Endometrial microvascular endothelial cells (primary cell): ENCODE results near the gene SRGN. TPM values are rescaled to one million over a fixed set of nuclear protein-coding genes. Genes with fewer than 3 reads are reported as not detected.
"Not testable (repeated sequence)": the region's sequence is repeated elsewhere in the genome, so short reads cannot be mapped to it uniquely, and the experiment has no call there.

Experiments
- in situ Hi-C: cut with HindIII; loops from 2 replicates; pipeline ENCODE4 v1.10.0; 2017; ENCODE audit warnings: low sequenced_read_pairs, low pct_unique_long_range_greater_than_20kb; ENCODE audit errors: inconsistent ontology term
- total RNA-seq: library from RNA; depleted of rRNA; stranded (reverse); fragments of >200 nt; gene quantifications from one replicate; pipeline ENCODE4 v1.2.3, GENCODE V29; 2015; ENCODE audit errors: inconsistent ontology term

SRGN gene, protein sequence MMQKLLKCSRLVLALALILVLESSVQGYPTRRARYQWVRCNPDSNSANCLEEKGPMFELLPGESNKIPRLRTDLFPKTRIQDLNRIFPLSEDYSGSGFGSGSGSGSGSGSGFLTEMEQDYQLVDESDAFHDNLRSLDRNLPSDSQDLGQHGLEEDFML
- total RNA-seq, result 1,694 TPM

DNA sequence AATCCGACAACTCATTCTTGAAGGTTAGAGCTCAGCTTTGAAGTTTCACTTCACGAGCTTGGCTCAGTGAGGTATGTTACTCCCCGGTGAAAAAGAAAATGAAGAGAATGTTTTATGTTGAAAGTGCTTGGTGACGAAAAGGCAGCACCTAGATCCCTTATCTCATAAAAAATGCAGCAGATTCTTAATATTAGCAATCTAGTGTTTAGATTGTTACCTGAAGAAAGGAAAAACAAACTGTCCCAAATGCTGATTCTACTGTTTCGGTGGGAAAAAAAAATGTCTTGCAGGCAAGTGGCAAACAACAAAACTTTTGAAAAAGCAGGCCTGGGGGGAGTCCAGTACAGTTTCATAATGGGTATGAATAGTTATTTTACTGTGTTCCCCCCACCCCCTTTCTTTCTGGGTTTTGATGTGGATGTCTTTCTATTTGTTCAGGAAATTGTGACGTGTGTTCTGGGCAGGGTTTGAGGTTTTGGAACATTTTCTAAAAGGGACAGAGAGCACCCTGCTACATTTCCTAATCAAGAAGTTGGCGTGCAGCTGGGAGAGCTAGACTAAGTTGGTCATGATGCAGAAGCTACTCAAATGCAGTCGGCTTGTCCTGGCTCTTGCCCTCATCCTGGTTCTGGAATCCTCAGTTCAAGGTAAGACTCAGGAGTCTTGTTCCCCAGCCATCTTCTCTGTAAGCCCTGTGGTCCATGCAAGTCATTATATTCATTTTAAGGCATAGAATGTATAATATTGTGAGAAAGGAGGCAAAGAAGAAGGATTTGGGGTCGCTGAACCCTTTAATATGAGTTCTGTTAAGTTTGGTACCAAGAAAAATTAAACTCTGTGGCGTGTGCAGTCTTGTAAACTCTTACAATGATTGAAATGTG, at the start of gene SRGN:
Gene SRGN (plus strand): TSS at position 514 of the 881 bp plus-strand sequence. CDS start 55 bp downstream, at position 569.
- in situ Hi-C loops, result no loop called here

DNA sequence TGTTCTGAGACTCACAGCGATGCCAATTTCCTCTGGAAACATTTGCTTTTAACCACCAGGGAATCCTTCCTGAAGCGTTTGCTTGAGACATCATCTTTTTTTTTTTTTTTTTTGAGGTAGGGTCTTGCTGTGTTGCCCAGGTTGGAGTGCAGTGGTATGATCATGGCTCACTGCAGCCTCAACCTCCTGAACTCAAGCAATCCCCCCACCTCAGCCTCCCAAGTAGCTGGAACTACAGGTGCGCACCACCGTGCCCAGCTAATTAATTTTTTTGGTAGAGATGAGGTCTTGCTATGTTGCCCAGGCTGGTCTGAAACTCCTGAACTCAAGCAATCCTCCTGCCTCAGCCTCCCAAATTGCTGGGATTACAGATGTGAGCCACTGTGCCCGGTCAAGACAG, 47.0 kb upstream of the SRGN start:
- in situ Hi-C loops, result not testable (repeated sequence)

- in situ Hi-C loops, result no loop called here
Observed at GRCh38 chr10:69042417-69042816, 45.5 kb upstream of the SRGN start.

DNA sequence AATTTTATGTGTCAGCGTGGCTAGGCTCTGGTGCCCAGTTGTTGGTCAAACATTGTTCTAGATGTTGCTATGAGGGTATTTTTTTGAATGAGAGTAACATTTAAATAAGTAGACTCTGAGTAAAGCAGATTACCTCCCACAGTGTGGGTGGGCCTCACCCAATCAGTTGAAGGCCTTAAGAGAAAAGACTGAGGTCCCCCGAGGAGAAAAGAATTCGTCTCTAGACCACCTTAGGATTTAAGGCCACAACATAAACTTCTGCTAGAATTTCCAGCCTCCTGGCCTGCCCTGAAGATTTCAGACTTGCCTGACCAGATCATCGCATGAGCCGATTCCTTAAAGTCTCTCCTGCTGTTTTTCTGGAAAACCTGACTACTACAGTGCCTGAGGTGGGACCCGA, 45.1 kb upstream of the SRGN start:
- in situ Hi-C loops, result no loop called here

- in situ Hi-C loops, result no loop called here
Observed at GRCh38 chr10:69043931-69044531, 43.9 kb upstream of the SRGN start.

- in situ Hi-C loops, result no loop called here
Observed at GRCh38 chr10:69044546-69044945, 43.4 kb upstream of the SRGN start.

GRCh38 chr10:69045441-69046300, 42.2 kb upstream of the SRGN start:
- in situ Hi-C loops, result no loop called here

GRCh38 chr10:69047111-69047832, 40.6 kb upstream of the SRGN start:
- in situ Hi-C loops, result no loop called here

GRCh38 chr10:69048103-69048502, 39.8 kb upstream of the SRGN start:
- in situ Hi-C loops, result no loop called here

DNA sequence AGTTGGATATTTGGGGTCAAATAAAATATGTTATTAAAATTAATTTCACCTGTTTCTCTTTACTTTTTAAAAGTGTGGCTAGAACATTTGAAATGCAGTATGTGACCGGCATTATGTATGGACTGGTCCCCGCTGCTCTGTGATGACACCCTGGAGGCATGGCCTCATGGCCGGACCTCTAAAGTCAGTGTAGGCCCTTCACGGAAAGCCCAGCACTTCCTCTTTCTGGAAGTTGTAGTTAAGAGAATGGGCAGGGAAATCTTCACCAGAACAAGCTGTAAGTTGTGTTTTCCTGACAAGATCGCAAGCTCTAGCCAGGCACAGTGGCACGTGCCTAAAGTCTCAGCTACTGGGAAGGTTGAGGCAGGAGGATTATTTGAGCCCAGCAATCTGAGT, 38.3 kb upstream of the SRGN start:
- in situ Hi-C loops, result no loop called here

DNA sequence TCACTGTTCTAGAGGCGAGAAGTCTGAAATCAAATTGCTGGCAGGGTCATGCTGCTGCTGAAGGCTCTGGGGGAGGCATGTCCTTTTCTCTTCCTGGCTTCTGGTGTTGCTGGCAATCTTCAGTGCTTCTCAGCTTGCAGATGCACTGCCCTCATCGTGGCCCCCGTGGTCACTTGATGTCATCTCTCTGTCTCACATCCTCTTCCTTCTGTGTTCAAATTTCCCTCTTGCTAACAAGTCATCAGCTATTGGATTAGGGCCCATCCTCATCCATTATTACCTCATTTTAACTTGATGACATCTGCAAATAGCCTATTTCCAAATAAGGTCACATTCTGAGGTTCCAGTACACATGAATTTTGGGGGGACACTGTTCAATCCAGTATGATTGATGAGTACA, 36.6 kb upstream of the SRGN start:
- in situ Hi-C loops, result no loop called here

GRCh38 chr10:69051710-69052487, 36.0 kb upstream of the SRGN start:
- in situ Hi-C loops, result no loop called here

DNA sequence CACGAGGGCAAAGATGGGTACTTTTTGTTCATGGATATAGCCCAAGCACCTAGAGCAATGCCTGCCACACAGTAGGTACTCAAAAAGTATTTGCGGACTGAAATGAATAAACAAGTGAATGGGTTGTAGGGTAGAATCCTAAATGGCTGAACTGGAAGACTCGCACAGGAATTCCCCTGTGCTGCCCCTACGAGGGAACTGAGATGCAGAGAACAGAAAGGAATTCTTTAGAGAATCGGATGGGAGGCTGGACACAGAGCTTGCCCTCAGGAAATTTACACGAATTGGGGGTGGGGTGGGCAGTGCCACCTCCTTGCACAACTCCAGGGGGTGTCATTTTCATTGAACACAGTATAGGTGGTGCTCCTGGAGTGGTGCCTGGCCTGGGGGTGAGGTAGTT, 35.2 kb upstream of the SRGN start:
- in situ Hi-C loops, result no loop called here

DNA sequence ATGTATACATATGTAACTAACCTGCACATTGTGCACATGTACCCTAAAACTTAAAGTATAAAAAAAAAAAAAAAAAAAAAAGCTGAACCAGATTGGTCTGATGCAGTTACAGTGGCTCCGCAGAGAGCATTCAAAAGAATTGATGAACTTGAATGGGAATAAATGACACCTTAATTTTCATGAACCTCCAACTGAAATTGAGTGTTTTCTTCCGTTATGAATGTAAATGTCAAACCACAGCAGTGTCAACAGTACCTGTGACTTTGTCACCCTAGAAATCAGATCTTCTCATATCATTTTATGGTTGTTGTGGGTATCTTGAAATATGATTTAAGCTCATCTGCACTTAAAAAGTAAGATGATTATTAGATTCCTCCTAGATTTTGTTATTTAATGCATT, 32.7 kb upstream of the SRGN start:
- in situ Hi-C loops, result no loop called here

DNA sequence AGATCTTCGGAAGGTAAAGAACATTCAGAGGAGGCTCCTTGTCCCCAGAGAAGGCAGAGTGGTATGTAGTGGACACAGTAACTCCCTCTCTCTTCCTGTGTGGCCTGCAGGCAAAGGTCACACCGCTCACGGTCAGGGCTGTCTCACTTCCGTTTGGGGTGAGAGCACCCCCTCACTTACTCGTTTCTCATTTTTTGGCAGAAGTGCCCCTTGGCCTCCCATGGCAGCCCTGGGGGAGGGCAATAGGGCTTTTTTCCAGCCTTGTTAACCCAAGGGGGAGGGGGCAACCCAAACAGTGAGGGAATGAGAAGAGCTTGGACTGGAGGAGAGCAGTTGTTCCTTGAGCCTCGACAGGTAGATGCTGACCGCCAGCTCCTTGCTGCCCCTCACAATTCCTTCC, 31.8 kb upstream of the SRGN start:
- in situ Hi-C loops, result no loop called here

DNA sequence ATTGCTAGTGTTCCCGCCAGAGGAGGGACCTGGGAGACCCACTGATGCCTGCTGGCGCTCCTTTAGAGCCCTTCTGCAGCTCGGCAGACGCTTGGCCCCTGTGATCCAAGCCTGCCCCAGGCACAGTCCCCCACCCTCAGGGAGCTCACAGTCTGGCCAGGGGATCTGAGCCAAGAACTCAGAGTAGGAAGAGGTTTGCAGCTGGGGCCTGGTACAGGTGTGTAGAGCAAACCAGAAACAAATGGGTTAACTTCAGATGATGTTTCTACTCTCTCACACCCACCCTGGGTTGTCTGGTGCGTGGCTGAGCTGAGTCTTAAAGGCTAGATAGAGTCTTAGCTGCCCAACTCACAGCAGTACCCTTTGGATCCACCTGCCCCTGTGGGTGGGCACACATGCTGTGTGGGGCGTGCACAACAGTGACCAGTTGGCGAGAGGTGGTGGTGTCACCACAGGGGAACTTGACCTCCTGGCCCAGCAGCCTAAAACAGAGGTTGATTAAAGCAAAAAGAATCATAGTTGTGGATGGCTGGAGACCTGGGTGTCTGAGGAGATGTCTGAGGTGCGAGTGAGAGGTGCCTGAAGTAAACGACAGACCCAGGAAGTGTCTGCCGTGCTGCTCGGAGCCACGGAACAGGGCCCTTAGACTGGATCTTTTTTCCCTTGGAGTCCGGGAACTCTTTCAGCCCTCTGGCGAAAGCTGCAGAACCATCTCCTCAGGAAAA, 31.2 kb upstream of the SRGN start:
- in situ Hi-C loops, result no loop called here

DNA sequence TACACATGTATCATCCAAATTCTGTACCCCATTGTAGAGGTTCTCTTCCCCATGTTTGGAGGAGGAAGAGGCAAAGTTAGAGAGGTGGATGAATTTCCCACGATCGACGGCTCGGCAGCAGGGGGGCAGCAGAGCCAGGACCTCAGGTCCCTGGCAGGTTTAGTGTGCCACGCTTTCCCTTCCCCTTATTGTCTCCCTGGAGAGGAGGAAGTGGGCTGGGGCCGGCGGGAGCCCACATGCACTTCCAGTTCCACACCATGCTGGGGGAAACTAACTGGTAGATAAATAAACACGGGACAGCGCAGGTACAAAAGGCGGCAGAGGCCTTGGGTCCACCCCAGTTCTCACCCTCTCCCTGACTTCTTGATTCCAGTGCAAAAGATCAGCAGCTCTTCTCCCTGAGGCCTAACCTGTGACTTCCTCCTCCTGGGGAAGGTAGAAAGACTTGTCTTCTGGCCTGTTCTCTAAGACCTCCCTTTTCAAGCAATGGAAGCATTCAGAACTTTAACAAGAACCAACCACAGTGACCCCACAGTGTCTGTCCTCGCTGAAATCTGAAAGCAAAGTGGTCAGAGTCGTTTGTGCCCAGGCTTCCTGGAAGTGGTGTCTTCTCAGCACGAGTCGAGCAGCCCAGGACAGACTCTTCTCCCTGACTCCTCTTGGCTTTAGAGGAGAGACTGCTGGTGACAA, 30.5 kb upstream of the SRGN start:
- in situ Hi-C loops, result no loop called here
